ENCODE data around the gene POLL.
A peak's percentile ranks its signal among the peaks of the same experiment; 100 is the strongest.
"Not testable (repeated sequence)": the region's sequence is repeated elsewhere in the genome, so short reads cannot be mapped to it uniquely, and the experiment has no call there.

Gene POLL

GRCh38 chr10:101587725-101588653 lies at the start of gene POLL, which contains the start of gene DPCD:
TSS of gene POLL (minus strand) at chr10:101588257. CDS start at chr10:101587360, 897 bp downstream.
TSS of gene DPCD (plus strand) at chr10:101588321. CDS start at chr10:101588337, 16 bp downstream.
- DNase-seq, result peak; percentile 91

GRCh38 chr10:101633510-101633909 lies 45.5 kb upstream of the POLL start:
- DNase-seq, result not testable (repeated sequence)

GRCh38 chr10:101631821-101632475 lies 43.9 kb upstream of the POLL start:
- DNase-seq, result no peak

GRCh38 chr10:101630633-101630920 lies 42.5 kb upstream of the POLL start:
- no peak for DNase-seq

- no peak for DNase-seq
Observed at GRCh38 chr10:101629837-101630632, 42.0 kb upstream of the POLL start.

- DNase-seq, result no peak
Observed at GRCh38 chr10:101625821-101626412, 37.9 kb upstream of the POLL start.

- no peak for DNase-seq
Observed at GRCh38 chr10:101624526-101625102, 36.6 kb upstream of the POLL start.

- no peak for DNase-seq
Observed at GRCh38 chr10:101623528-101623927, 35.5 kb upstream of the POLL start.

GRCh38 chr10:101619983-101620382 lies 31.9 kb upstream of the POLL start:
- DNase-seq, result no peak

GRCh38 chr10:101618871-101619270 lies 30.8 kb upstream of the POLL start:
- no peak for DNase-seq

GRCh38 chr10:101617824-101618568 lies 29.9 kb upstream of the POLL start:
- DNase-seq, result no peak

- no peak for DNase-seq
Observed at GRCh38 chr10:101617102-101617823, 29.2 kb upstream of the POLL start.

GRCh38 chr10:101616415-101617101 lies 28.5 kb upstream of the POLL start:
- DNase-seq, result no peak

- no peak for DNase-seq
Observed at GRCh38 chr10:101615525-101616116, 27.6 kb upstream of the POLL start.

- DNase-seq, result no peak
Observed at GRCh38 chr10:101614663-101615524, 26.8 kb upstream of the POLL start.

GRCh38 chr10:101613646-101614045 lies 25.6 kb upstream of the POLL start:
- no peak for DNase-seq

- DNase-seq, result no peak
Observed at GRCh38 chr10:101612872-101613271, 24.8 kb upstream of the POLL start.

GRCh38 chr10:101612086-101612485 lies 24.0 kb upstream of the POLL start:
- DNase-seq, result no peak
